Esophagus muscularis mucosa (tissue), 4 donors: ENCODE results near the gene NFIB. TPM values are rescaled to one million over a fixed set of nuclear protein-coding genes. Genes with fewer than 3 reads are reported as not detected.
A peak's percentile ranks its signal among the peaks of the same experiment; 100 is the strongest.

Source experiments
- DNase-seq: peaks from one replicate; pipeline ENCODE4 v3.0.0-alpha.2; 2017; ENCODE audit errors: extremely low spot score
- H3K27ac ChIP-seq, 4 donors: fragments of 200-600 bp; sonication (generic); replicated peaks in 1 of 4; 1 replicate in 3 of 4; 2 replicates in 1 of 4; pipeline ENCODE4 v1.5.1; 2016 to 2019; ENCODE audit warnings: mild to moderate bottlenecking in 1 of 4
- H3K27me3 ChIP-seq, 4 donors: fragments of 200-600 bp; sonication (generic); one replicate each; pipeline versions ENCODE4 v1.5.1 to v1.6.0; 2016 to 2019
- H3K36me3 ChIP-seq, 4 donors: fragments of 200-600 bp; sonication (generic); one replicate each; pipeline ENCODE4 v1.5.1; 2016 to 2019
- H3K4me1 ChIP-seq, 4 donors: fragments of 200-600 bp; sonication (generic); one replicate each; pipeline ENCODE4 v1.5.1; 2016 to 2019
- H3K4me3 ChIP-seq, 4 donors: fragments of 200-600 bp; sonication (generic); 1 replicate in 2 of 4; 2 replicates in 2 of 4; pipeline ENCODE4 v1.5.1; 2016 to 2019; ENCODE audit warnings: mild to moderate bottlenecking in 4 of 4, moderate library complexity in 1 of 4
- H3K9me3 ChIP-seq, 4 donors: fragments of 200-600 bp; sonication (generic); 1 replicate in 3 of 4; 2 replicates in 1 of 4; pipeline ENCODE4 v1.5.1; 2016 to 2019
- EP300 ChIP-seq: sonication (generic); formaldehyde crosslinking; IDR thresholded peaks from one replicate; pipeline ENCODE4 v1.6.1; 2017; ENCODE audit warnings: antibody characterized with exemption
- POLR2A ChIP-seq: fragments of 450-650 bp; IDR thresholded peaks from one replicate; pipeline ENCODE4 v1.6.1; 2017; ENCODE audit warnings: antibody characterized with exemption, moderate library complexity, mild to moderate bottlenecking, low read depth
- POLR2AphosphoS5 ChIP-seq, 2 donors: sonication (generic); formaldehyde crosslinking; IDR thresholded peaks; one replicate each; pipeline ENCODE4 v1.6.1; 2017; ENCODE audit warnings: antibody characterized with exemption in 2 of 2
- WGBS: methylation state at CpG from one replicate; pipeline ENCODE4 v1.1.5; 2018; 5-methylcytosine and 5-hydroxymethylcytosine counted together
- intact Hi-C: fragments of 100-400 bp; cut with DNase I; formaldehyde crosslinking; loops from one replicate; pipeline ENCODE4 v1.15.1; 2023
- total RNA-seq, 4 donors: library from RNA; depleted of rRNA; stranded (reverse); fragments of >200 nt; gene quantifications; one replicate each; pipeline versions ENCODE4 v1.1.0 to v1.2.1, GENCODE V29; 2016
- TF ChIP-seq, protein P1 (sequence below), 3 experiments: fragments of 200-600 bp in 2 of 3; fragments of 450-650 bp in 1 of 3; sonication (generic) in 2 of 3; IDR thresholded peaks; one replicate each; pipeline ENCODE4 v1.5.1; 2017 to 2019; ENCODE audit warnings: antibody characterized with exemption in 3 of 3, mild to moderate bottlenecking in 2 of 3, moderate library complexity in 1 of 3

NFIB gene
- total RNA-seq, 4 donors from 2014 or later, result 38.1 to 64.4 (median 55.8) TPM

DNA sequence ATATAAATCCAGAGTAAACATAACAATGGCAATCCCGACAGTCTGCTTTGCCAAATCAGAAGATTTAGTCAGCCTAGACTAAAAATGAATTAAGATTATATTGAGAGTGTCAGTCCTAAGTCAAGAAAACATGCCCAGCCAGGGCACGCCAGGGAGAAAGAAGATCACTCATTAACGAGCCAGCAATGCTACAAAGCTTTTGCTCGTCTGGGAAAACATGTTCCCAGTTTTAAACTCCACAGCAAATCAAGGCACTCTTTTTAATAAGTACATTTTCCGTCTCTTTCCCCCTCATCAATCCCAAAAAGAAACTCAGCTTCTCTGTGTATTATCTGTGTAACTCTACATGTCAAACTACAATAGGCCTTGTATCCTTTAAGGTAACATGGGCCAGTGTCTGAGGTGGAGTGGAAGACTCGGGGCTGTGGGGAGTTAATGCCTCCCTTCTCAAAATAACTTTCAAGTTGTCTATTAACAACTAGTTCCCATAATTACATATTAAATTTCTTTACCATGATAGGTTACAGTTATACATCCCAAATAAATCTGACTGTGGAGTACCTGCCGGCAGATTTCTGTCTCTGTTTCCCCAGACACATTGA, 40.9 kb downstream of the NFIB start:
- no peak for TF ChIP-seq EP300
- no peak for TF ChIP-seq POLR2AphosphoS5 (IDR thresholded peaks at IDR 0.05)
- TF ChIP-seq, protein P1, sequence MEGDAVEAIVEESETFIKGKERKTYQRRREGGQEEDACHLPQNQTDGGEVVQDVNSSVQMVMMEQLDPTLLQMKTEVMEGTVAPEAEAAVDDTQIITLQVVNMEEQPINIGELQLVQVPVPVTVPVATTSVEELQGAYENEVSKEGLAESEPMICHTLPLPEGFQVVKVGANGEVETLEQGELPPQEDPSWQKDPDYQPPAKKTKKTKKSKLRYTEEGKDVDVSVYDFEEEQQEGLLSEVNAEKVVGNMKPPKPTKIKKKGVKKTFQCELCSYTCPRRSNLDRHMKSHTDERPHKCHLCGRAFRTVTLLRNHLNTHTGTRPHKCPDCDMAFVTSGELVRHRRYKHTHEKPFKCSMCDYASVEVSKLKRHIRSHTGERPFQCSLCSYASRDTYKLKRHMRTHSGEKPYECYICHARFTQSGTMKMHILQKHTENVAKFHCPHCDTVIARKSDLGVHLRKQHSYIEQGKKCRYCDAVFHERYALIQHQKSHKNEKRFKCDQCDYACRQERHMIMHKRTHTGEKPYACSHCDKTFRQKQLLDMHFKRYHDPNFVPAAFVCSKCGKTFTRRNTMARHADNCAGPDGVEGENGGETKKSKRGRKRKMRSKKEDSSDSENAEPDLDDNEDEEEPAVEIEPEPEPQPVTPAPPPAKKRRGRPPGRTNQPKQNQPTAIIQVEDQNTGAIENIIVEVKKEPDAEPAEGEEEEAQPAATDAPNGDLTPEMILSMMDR (IDR thresholded peaks at IDR 0.05), result no peak
- no peak for TF ChIP-seq POLR2A
- 31% methylated on average over 7 of the region's 7 CpGs for whole genome bisulfite sequencing
- Histone ChIP-seq H3K4me3 (peak overlapping the region in 3 of 4 donors; percentile 19 to 24 (median 21)), H3K27ac (peak overlapping the region; percentile 20 to 60 (median 58)), H3K9me3 (no peaks in the 10 kb centered on the region), H3K4me1 (peaks cover 76 to 84% (median 81%) of the 10 kb centered on the region in 4 donors), H3K27me3 (no peaks in the 10 kb centered on the region), H3K36me3 (no peaks in the 10 kb centered on the region)
- intact Hi-C loops, result no loop called here
- DNase-seq, result no peak

DNA sequence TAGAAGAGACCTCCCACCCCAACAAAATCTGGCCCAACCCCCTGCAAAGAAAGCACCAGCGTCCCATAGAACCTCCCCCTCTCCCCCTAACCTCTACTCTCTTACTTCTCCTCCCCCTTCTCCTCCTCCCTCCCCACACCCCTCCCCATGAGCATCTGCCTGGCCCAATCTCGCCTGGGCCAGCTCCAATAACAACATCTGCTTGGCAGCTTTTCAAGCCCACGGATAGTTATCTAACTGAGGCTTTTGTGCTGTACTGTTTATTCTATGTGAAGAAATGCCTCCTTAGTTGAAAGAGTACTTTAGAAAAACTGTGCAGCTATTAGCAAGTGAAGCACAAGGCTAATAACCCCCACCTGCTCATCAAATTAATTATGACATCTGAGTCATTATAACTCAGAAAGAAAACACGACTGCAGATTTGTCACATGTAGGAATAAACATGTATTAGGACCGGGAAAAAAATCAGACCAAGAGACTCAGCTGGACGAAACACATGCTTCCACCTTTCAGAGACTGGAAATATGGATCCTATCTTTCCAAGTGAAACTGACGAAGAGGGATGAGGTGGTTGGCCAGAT, 42.8 kb downstream of the NFIB start:
- Histone ChIP-seq H3K9me3 (no peaks in the 10 kb centered on the region), H3K27ac (peak overlapping the region; percentile 22 to 58 (median 38)), H3K27me3 (no peaks in the 10 kb centered on the region), H3K36me3 (no peaks in the 10 kb centered on the region), H3K4me3 (no peak overlapping the region), H3K4me1 (peaks cover 63 to 68% (median 65%) of the 10 kb centered on the region in 4 donors)
- intact Hi-C loops, result no loop called here
- TF ChIP-seq POLR2A (no peak), POLR2AphosphoS5 (IDR thresholded peaks at IDR 0.05) (no peak), EP300 (no peak)
- TF ChIP-seq, protein P1 (IDR thresholded peaks at IDR 0.05), result no peak
- no peak for DNase-seq
- WGBS, result 16% methylated on average over 7 of the region's 7 CpGs

DNA sequence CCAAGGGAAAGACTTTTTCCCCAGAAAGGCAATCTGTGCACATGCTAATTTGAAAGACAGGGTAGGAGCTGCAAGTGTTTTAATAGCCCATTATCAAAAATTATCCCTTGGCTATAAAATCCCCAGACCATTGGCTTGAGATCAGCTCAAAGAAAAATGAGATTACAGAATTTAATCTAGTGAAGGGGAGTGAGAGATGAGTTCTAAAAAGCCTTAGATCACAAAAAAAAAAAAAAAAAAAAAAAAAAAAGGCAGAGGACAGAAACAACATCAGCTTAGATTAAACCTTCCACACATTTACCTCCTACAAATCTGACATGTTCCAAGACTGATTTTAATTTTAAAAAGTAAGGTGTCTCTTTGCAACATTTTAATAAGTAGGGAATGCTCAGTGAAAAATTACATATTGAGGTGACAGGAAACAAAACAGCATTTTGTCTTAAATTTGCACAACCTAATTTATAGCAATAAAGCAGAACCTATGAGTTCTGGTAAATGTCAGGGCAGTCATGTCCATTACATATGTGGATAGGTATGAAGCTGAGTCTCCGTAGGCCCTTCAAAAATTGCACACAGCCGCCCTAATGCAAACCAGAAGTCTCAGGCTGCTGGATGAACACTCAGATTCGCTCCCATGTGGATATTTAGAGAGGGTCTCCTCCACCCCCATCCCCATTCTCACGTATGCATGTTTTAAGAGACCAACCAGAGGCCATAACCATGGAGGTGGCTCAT, 43.4 kb downstream of the NFIB start:
- TF ChIP-seq POLR2A, result no peak
- TF ChIP-seq POLR2AphosphoS5 (IDR thresholded peaks at IDR 0.05), result no peak
- TF ChIP-seq, protein P1 (IDR thresholded peaks at IDR 0.05), result no peak
- no peak for TF ChIP-seq EP300
- no peak overlapping the region for H3K4me3 ChIP-seq
- no peaks in the 10 kb centered on the region for H3K9me3 ChIP-seq
- intact Hi-C loops, result no loop called here
- DNase-seq, result no peak
- peaks cover 57 to 62% (median 61%) of the 10 kb centered on the region in 4 donors for H3K4me1 ChIP-seq
- H3K27ac ChIP-seq, result peak overlapping the region; percentile 22 to 58 (median 38)
- no peaks in the 10 kb centered on the region for H3K36me3 ChIP-seq
- WGBS, result 36% methylated on average over 3 of the region's 4 CpGs
- H3K27me3 ChIP-seq, result no peaks in the 10 kb centered on the region

DNA sequence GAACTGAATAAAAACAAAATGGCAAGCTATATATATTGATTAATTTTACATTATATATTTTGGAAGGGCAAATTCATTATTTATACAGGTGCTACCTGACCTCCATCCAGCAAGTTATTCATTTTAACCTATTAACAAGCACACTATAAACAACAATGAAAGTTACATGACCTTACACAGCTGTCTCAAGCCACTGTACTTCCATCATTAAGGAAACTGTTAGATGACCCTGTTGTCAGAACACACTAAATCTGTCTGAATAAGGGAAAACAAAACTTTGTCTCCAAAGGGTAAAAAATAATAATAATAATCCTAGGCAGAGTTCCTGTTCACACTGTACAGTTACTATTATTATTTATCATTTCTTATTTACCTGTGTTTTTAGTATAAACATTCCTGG, 44.0 kb downstream of the NFIB start:
- intact Hi-C loops, result no loop called here
- no peaks in the 10 kb centered on the region for H3K27me3 ChIP-seq
- TF ChIP-seq, protein P1 (IDR thresholded peaks at IDR 0.05), result no peak
- TF ChIP-seq EP300, result no peak
- no peak for TF ChIP-seq POLR2AphosphoS5 (IDR thresholded peaks at IDR 0.05)
- no peak for TF ChIP-seq POLR2A
- no peak for DNase-seq
- H3K4me3 ChIP-seq, result no peak overlapping the region
- peaks cover 51 to 63% (median 56%) of the 10 kb centered on the region in 4 donors for H3K4me1 ChIP-seq
- H3K36me3 ChIP-seq, result no peaks in the 10 kb centered on the region
- H3K9me3 ChIP-seq, result no peaks in the 10 kb centered on the region
- H3K27ac ChIP-seq, result no peak overlapping the region
